ENCODE measurements around the gene MEF2D.

The MEF2D gene

GRCh38 chr1:156479093-156480015 lies 21.2 kb downstream of the MEF2D start:
- no peak overlapping the region for H4K91ac ChIP-seq (ENCODE audit: low read depth, low read length, poor library complexity)
- no peak overlapping the region for H3K4me3 ChIP-seq (ENCODE audit: low read length in 2 of 2)
- H3K79me1 ChIP-seq (ENCODE audit: low read depth, low read length): no peaks in the 10 kb centered on the region
- no CpG with 5 or more reads among the region's 15 CpGs for WGBS, 2 donors (ENCODE audit: extremely low coverage in 2 of 2, insufficient read length in 2 of 2, insufficient replicate concordance in 1 of 2)
- H3K9ac ChIP-seq (ENCODE audit: low read depth, low read length, poor library complexity): no peak overlapping the region
- peaks cover 36 to 83% of the 10 kb centered on the region in 2 donors for H3K36me3 ChIP-seq (replicated peaks in 1 of 2; ENCODE audit: control insufficient read depth in 2 of 2, insufficient read depth in 2 of 2, low read length in 2 of 2)
- H2BK12ac ChIP-seq (ENCODE audit: low read length): no peak overlapping the region
- H2BK5ac ChIP-seq (ENCODE audit: low read length): no peak overlapping the region
- H2AFZ ChIP-seq (ENCODE audit: low read length): no peak overlapping the region
- no peak overlapping the region for H2AK5ac ChIP-seq (ENCODE audit: low read depth, low read length)
- H3K9me3 ChIP-seq (replicated peaks in 1 of 2; ENCODE audit: control insufficient read depth in 2 of 2, insufficient read depth in 1 of 2, low read depth in 1 of 2, low read length in 2 of 2): peaks cover 0 to 1% of the 10 kb centered on the region in 2 donors
- no peak overlapping the region for H3K4me2 ChIP-seq (ENCODE audit: insufficient read depth, low read length, poor library complexity, severe bottlenecking)
- H2BK15ac ChIP-seq (ENCODE audit: low read length): no peak overlapping the region
- no peak overlapping the region for H3K4ac ChIP-seq (ENCODE audit: low read length)
- H3K4me1 ChIP-seq (ENCODE audit: control insufficient read depth in 2 of 2, insufficient read depth in 1 of 2, low read depth in 1 of 2, low read length in 2 of 2): peaks cover 0 to 3% of the 10 kb centered on the region in 2 donors
- H3K14ac ChIP-seq (ENCODE audit: low read length): no peak overlapping the region
- H2BK120ac ChIP-seq (ENCODE audit: low read depth, low read length): no peak overlapping the region
- no peak overlapping the region for H3K27ac ChIP-seq (replicated peaks; ENCODE audit: low read length)
- H4K8ac ChIP-seq (ENCODE audit: low read depth, low read length): no peak overlapping the region
- peak overlapping the region; percentile 18 for H3K23ac ChIP-seq (ENCODE audit: low read depth, low read length, poor library complexity)
- H3K27me3 ChIP-seq (ENCODE audit: control insufficient read depth in 3 of 3, insufficient read depth in 3 of 3, low read depth in 1 of 3, low read length in 3 of 3): no peaks in the 10 kb centered on the region
- H3K18ac ChIP-seq (ENCODE audit: low read length): no peak overlapping the region
- no peak for DNase-seq (ENCODE audit: low spot score)

DNA sequence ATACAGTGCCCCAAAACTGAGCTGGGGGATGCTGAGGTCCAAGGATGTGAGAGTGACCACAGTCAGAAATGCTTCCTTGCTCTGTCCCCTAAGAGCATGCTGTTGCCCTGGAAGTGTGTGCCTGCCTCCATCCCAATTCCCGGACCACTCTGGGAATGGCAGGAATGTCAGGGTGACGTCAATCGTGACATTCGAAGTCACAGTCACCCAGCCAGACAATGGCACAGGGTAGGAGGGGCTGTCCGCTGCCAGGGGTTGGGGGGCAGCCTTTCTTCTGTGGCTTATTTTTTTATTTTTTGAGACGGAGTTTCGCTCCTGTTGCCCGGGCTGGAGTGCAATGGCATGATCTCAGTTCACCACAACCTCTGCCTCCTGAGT lies 22.3 kb downstream of the MEF2D start:
- no peak overlapping the region for H2BK15ac ChIP-seq (ENCODE audit: low read length)
- no peak overlapping the region for H3K23ac ChIP-seq (ENCODE audit: low read depth, low read length, poor library complexity)
- H3K36me3 ChIP-seq (replicated peaks in 1 of 2; ENCODE audit: control insufficient read depth in 2 of 2, insufficient read depth in 2 of 2, low read length in 2 of 2): peaks cover 36 to 94% of the 10 kb centered on the region in 2 donors
- no peak overlapping the region for H2BK5ac ChIP-seq (ENCODE audit: low read length)
- H2AK5ac ChIP-seq (ENCODE audit: low read depth, low read length): no peak overlapping the region
- no peak overlapping the region for H4K8ac ChIP-seq (ENCODE audit: low read depth, low read length)
- H3K14ac ChIP-seq (ENCODE audit: low read length): no peak overlapping the region
- H2BK120ac ChIP-seq (ENCODE audit: low read depth, low read length): no peak overlapping the region
- H4K91ac ChIP-seq (ENCODE audit: low read depth, low read length, poor library complexity): no peak overlapping the region
- no peak overlapping the region for H3K4ac ChIP-seq (ENCODE audit: low read length)
- H3K79me1 ChIP-seq (ENCODE audit: low read depth, low read length): no peaks in the 10 kb centered on the region
- no peak overlapping the region for H2AFZ ChIP-seq (ENCODE audit: low read length)
- DNase-seq (ENCODE audit: low spot score): no peak
- H3K18ac ChIP-seq (ENCODE audit: low read length): no peak overlapping the region
- H3K9me3 ChIP-seq (replicated peaks in 1 of 2; ENCODE audit: control insufficient read depth in 2 of 2, insufficient read depth in 1 of 2, low read depth in 1 of 2, low read length in 2 of 2): peaks cover 0 to 1% of the 10 kb centered on the region in 2 donors
- no peak overlapping the region for H2BK12ac ChIP-seq (ENCODE audit: low read length)
- H3K4me2 ChIP-seq (ENCODE audit: insufficient read depth, low read length, poor library complexity, severe bottlenecking): no peak overlapping the region
- no peak overlapping the region for H3K4me3 ChIP-seq (ENCODE audit: low read length in 2 of 2)
- peaks cover 0 to 3% of the 10 kb centered on the region in 2 donors for H3K4me1 ChIP-seq (ENCODE audit: control insufficient read depth in 2 of 2, insufficient read depth in 1 of 2, low read depth in 1 of 2, low read length in 2 of 2)
- WGBS, 2 donors (ENCODE audit: extremely low coverage in 2 of 2, insufficient read length in 2 of 2, insufficient replicate concordance in 1 of 2): no CpG with 5 or more reads among the region's 8 CpGs
- no peaks in the 10 kb centered on the region for H3K27me3 ChIP-seq (ENCODE audit: control insufficient read depth in 3 of 3, insufficient read depth in 3 of 3, low read depth in 1 of 3, low read length in 3 of 3)
- H3K9ac ChIP-seq (ENCODE audit: low read depth, low read length, poor library complexity): no peak overlapping the region
- H3K27ac ChIP-seq (replicated peaks; ENCODE audit: low read length): no peak overlapping the region

DNA sequence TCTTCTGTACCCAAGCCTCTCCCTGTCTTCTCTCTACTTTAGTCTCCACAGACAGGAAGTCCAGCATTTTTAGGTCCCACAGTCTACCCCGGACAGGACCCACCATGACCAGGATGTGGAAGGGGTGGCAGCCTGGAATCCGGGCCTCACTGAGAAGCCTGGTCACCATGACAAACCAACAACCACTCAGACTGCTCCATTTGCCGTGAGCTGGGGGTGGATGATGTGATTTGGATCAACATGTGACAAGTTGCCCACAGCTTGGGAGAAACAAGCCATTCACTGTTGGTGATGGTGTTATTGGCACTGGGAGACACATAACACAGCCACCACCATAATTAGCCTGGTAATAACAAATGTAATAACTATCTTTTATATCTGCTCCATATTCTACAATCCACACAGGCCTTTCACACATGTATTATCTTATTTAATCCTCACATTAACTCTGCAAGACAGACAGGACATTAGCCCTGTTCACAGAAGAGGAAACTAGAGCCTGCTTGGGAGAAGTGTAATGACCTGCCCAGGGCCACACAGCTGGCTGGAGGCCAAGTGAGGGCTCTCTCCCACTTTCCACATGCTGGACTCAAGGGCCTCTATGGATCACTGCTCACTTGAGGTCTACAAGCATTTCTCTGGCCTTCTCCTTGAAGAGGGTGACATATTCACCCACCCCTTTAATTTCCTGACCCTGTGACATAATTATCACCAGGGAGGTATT lies 22.9 kb downstream of the MEF2D start:
- Histone ChIP-seq H3K4me1 (ENCODE audit: control insufficient read depth in 2 of 2, insufficient read depth in 1 of 2, low read depth in 1 of 2, low read length in 2 of 2) (peaks cover 0 to 3% of the 10 kb centered on the region in 2 donors), H3K18ac (ENCODE audit: low read length) (no peak overlapping the region), H3K9ac (ENCODE audit: low read depth, low read length, poor library complexity) (no peak overlapping the region), H3K9me3 (replicated peaks in 1 of 2; ENCODE audit: control insufficient read depth in 2 of 2, insufficient read depth in 1 of 2, low read depth in 1 of 2, low read length in 2 of 2) (peaks cover 0 to 1% of the 10 kb centered on the region in 2 donors), H3K4me3 (ENCODE audit: low read length in 2 of 2) (no peak overlapping the region), H2BK12ac (ENCODE audit: low read length) (no peak overlapping the region), H3K23ac (ENCODE audit: low read depth, low read length, poor library complexity) (no peak overlapping the region), H3K4ac (ENCODE audit: low read length) (no peak overlapping the region), H3K4me2 (ENCODE audit: insufficient read depth, low read length, poor library complexity, severe bottlenecking) (no peak overlapping the region), H2BK120ac (ENCODE audit: low read depth, low read length) (no peak overlapping the region), H4K91ac (ENCODE audit: low read depth, low read length, poor library complexity) (no peak overlapping the region), H2AFZ (ENCODE audit: low read length) (no peak overlapping the region), H2BK5ac (ENCODE audit: low read length) (no peak overlapping the region), H3K36me3 (replicated peaks in 1 of 2; ENCODE audit: control insufficient read depth in 2 of 2, insufficient read depth in 2 of 2, low read length in 2 of 2) (peaks cover 34 to 93% of the 10 kb centered on the region in 2 donors), H3K79me1 (ENCODE audit: low read depth, low read length) (no peaks in the 10 kb centered on the region), H2AK5ac (ENCODE audit: low read depth, low read length) (no peak overlapping the region), H3K27me3 (ENCODE audit: control insufficient read depth in 3 of 3, insufficient read depth in 3 of 3, low read depth in 1 of 3, low read length in 3 of 3) (no peaks in the 10 kb centered on the region), H2BK15ac (ENCODE audit: low read length) (no peak overlapping the region), H3K14ac (ENCODE audit: low read length) (no peak overlapping the region), H4K8ac (ENCODE audit: low read depth, low read length) (no peak overlapping the region), H3K27ac (replicated peaks; ENCODE audit: low read length) (no peak overlapping the region)
- no CpG with 5 or more reads among the region's 3 CpGs for WGBS, 2 donors (ENCODE audit: extremely low coverage in 2 of 2, insufficient read length in 2 of 2, insufficient replicate concordance in 1 of 2)
- DNase-seq (ENCODE audit: low spot score): no peak

All from neuronal stem cell (in vitro differentiated cells).